BJ (cell line): ENCODE measurements around the gene ZDHHC8. TPM values are rescaled to one million over a fixed set of nuclear protein-coding genes. Genes with fewer than 3 reads are reported as not detected.

Experiments used
- CTCF ChIA-PET: fragments of 350-600 bp; formaldehyde crosslinking; extraction: SDS; loops from one replicate; lab custom pipeline; 2021; ENCODE audit warnings: antibody characterized with exemption, inconsistent platforms; lab: Yijun Ruan, JAX
- POLR2A ChIA-PET: fragments of 300-600 bp; sonication (Branson Sonifier 250); formaldehyde crosslinking; extraction: SDS; loops from one replicate; lab custom pipeline; 2021; ENCODE audit warnings: antibody characterized with exemption; lab: Charles Lee
- DNase-seq: peaks from one replicate; pipeline ENCODE4 v3.0.0-alpha.2; 2011; ENCODE audit warnings: low read depth
- H3K27me3 ChIP-seq: 2 replicates; pipeline ENCODE4 v1.6.0; 2011; ENCODE audit warnings: low read length; ENCODE audit not compliant: control insufficient read depth, insufficient read depth
- H3K36me3 ChIP-seq: 2 replicates; pipeline ENCODE4 v1.5.1; 2011; ENCODE audit warnings: low read length; ENCODE audit not compliant: control insufficient read depth, insufficient read depth
- H3K4me3 ChIP-seq: 2 replicates; pipeline ENCODE4 v1.5.1; 2011; ENCODE audit warnings: low read depth, mild to moderate bottlenecking, control low read depth, low read length
- CTCF ChIP-seq: IDR thresholded peaks from 2 replicates; pipeline ENCODE4 v1.5.1; 2011; ENCODE audit warnings: low read depth, mild to moderate bottlenecking, control low read depth, inconsistent platforms, low read length, moderate library complexity; ENCODE audit not compliant: insufficient read depth
- polyA plus RNA-seq: library from polyadenylated mRNA; depleted of rRNA; stranded (reverse); fragments of >200 nt; gene quantifications from 2 replicates; pipeline ENCODE4 v1.2.3, GENCODE V29; 2011

ZDHHC8 gene
- polyA plus RNA-seq, 1 experiment, result 32.2 TPM

- Histone ChIP-seq H3K4me3 (no peak overlapping the region), H3K27me3 (no peaks in the 10 kb centered on the region), H3K36me3 (peaks cover 13% of the 10 kb centered on the region)
- CTCF ChIA-PET, result interaction anchor here (0.7 to 1.3 kb wide), 2 partner anchors 14 to 18 kb away, joined by 3 to 4 read pairs; no protein-coding TSS in a partner anchor
- no peak for TF ChIP-seq CTCF
- no peak for DNase-seq
- POLR2A ChIA-PET, result no interaction called here
Measured at GRCh38 chr22:20138868-20139267, 7.3 kb downstream of the ZDHHC8 start.

- ChIA-PET POLR2A (no interaction called here), CTCF (interaction anchor here (1.3 kb wide), 1 partner anchor 15 kb away, joined by 4 read pairs; no protein-coding TSS in a partner anchor)
- H3K36me3 ChIP-seq, result peaks cover 17% of the 10 kb centered on the region
- H3K27me3 ChIP-seq, result no peaks in the 10 kb centered on the region
- DNase-seq, result no peak
- no peak for TF ChIP-seq CTCF
- H3K4me3 ChIP-seq, result no peak overlapping the region
Measured at GRCh38 chr22:20139391-20140106, 7.9 kb downstream of the ZDHHC8 start.

GRCh38 chr22:20140107-20140445 is 8.5 kb downstream of the ZDHHC8 start:
- Histone ChIP-seq H3K27me3 (no peaks in the 10 kb centered on the region), H3K36me3 (peaks cover 20% of the 10 kb centered on the region), H3K4me3 (no peak overlapping the region)
- TF ChIP-seq CTCF, result no peak
- no peak for DNase-seq
- POLR2A ChIA-PET, result no interaction called here
- CTCF ChIA-PET, result no interaction called here

- CTCF ChIA-PET, result interaction anchor here (0.5 kb wide), 1 partner anchor 172 kb away, joined by 3 read pairs; no protein-coding TSS in a partner anchor
Measured at GRCh38 chr22:20140521-20140964, 8.9 kb downstream of the ZDHHC8 start.

More at GRCh38 chr22:20140521-20140964, 8.9 kb downstream of the ZDHHC8 start:
- no peak for DNase-seq
- Histone ChIP-seq H3K36me3 (peaks cover 20% of the 10 kb centered on the region), H3K4me3 (no peak overlapping the region), H3K27me3 (no peaks in the 10 kb centered on the region)
- TF ChIP-seq CTCF, result no peak
- POLR2A ChIA-PET, result no interaction called here
